ENCODE data around the gene RHOB. TPM values are rescaled to one million over a fixed set of nuclear protein-coding genes. Genes with fewer than 3 reads are reported as not detected.

RHOB gene
- total and polyA plus RNA-seq, 2 of the 13 experiments (the other 11 are each of a cell fraction or from before 2014, with no cell fraction given): 192 to 268 TPM

DNA sequence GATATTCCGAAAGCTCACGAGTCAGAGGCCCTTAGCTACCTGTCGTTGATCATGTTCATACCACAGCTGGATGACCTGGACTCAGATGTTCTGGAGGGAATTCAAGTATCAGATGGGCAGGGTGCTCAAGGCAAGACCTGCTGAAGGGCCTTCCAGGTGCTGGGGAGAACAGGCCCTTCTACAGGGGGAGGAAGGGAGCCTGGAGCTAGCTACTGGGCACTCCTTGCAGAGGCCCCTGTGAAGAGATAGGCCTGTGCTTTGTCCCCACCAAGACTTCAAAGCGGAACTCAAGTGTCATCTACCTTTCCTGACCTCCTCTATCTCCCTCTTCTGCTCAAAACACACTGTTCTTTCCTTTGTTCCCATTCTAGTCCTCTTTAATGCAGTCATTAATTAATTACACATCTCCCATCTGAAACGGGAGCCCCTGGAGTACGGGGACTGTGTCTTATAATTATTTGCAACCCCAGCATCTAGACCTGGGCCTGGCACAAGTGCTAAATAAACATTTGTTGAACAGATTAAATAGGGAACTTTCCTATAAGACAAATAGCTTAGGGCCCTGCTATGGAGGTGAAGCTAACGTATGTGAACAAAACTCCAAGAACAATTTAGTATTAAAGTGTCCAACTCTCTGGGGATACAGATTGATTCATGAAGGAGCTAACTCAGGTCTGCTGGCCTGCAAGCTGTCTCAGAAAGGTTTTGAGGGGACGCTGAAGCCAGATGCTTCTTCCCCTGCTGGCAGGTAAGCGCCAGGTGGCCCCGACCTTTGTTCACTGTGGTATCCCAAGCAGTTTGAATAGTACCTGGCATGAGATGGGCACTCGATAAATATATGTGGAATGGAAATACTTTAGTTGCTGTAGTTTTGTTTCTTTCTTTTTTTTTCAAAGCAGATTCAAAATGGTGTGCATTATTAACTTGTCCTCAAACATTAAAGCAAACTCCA lies 22.0 kb downstream of the RHOB start (continued):
- TF ChIP-seq, protein P1, sequence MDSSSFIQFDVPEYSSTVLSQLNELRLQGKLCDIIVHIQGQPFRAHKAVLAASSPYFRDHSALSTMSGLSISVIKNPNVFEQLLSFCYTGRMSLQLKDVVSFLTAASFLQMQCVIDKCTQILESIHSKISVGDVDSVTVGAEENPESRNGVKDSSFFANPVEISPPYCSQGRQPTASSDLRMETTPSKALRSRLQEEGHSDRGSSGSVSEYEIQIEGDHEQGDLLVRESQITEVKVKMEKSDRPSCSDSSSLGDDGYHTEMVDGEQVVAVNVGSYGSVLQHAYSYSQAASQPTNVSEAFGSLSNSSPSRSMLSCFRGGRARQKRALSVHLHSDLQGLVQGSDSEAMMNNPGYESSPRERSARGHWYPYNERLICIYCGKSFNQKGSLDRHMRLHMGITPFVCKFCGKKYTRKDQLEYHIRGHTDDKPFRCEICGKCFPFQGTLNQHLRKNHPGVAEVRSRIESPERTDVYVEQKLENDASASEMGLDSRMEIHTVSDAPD (CRISPR knock-in tag; IDR thresholded peaks at IDR 0.05): no peak
- TF ChIP-seq, protein P2, sequence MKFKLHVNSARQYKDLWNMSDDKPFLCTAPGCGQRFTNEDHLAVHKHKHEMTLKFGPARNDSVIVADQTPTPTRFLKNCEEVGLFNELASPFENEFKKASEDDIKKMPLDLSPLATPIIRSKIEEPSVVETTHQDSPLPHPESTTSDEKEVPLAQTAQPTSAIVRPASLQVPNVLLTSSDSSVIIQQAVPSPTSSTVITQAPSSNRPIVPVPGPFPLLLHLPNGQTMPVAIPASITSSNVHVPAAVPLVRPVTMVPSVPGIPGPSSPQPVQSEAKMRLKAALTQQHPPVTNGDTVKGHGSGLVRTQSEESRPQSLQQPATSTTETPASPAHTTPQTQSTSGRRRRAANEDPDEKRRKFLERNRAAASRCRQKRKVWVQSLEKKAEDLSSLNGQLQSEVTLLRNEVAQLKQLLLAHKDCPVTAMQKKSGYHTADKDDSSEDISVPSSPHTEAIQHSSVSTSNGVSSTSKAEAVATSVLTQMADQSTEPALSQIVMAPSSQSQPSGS (CRISPR knock-in tag; IDR thresholded peaks at IDR 0.05): no peak

DNA sequence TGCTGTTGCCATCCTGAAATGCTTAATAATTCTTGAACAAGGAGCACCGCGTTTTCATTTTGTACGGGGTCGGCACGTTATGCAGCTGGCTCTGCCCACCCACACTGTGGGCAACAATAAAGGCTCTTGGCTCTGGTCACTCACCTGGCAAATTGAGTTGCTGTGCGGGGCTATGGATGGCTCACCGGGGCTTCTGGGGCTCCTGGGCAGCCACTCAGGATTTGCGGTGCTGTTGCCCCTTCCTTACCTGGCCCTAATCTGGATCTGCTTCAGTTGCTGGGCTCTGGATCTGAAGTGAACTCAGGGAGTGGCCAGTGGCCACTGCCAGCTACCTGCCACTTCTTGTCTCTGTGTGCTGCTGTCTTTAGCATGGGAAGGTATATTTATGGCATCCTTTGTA lies 22.7 kb downstream of the RHOB start:
- in situ Hi-C loops (cut with HindIII; ENCODE audit: extremely low pct_ligation_motif_present, low pct_unique_long_range_greater_than_20kb): no loop called here
- Histone ChIP-seq H3K79me2 (ENCODE audit: insufficient read depth, low read length) (no peaks in the 10 kb centered on the region), H3K27ac (ENCODE audit: extremely low read length, insufficient read depth, low read length) (no peak overlapping the region), H3K36me3 (replicated peaks in 1 of 2; ENCODE audit: control insufficient read depth in 1 of 2, insufficient read depth in 2 of 2, low read length in 2 of 2) (no peaks in the 10 kb centered on the region), H4K20me1 (ENCODE audit: insufficient read depth, low read length) (no peaks in the 10 kb centered on the region), H3K9ac (ENCODE audit: insufficient read depth, low read depth, low read length) (no peak overlapping the region), H3K4me1 (ENCODE audit: insufficient read depth, low read length) (peaks cover 43% of the 10 kb centered on the region), H2AFZ (ENCODE audit: low read length) (no peak overlapping the region), H3K4me3 (replicated peaks in 1 of 3; ENCODE audit: insufficient read depth in 1 of 3, low read depth in 2 of 3, low read length in 3 of 3) (no peak overlapping the region), H3K27me3 (ENCODE audit: control insufficient read depth in 1 of 2, insufficient read depth in 2 of 2, low read length in 2 of 2) (peaks cover 3 to 15% of the 10 kb centered on the region in 2 experiments; a peak in 3 of 5 replicates), H3K9me3 (ENCODE audit: low read length) (no peaks in the 10 kb centered on the region), H3K4me2 (ENCODE audit: low read depth, low read length) (no peak overlapping the region)
- BruUV-seq (replicated peaks): no TSS peak
- intact Hi-C loops (cut with micrococcal nuclease; ENCODE audit: unreplicated experiment): no loop called here
- ATAC-seq: no peak
- CTCF ChIA-PET (ENCODE audit: low intra/inter-chr PET ratio, low total read pairs): no interaction called here
- DNase-seq (ENCODE audit: low spot score): no peak
- POLR2A ChIA-PET: interaction anchor here (1.7 to 3.7 kb wide), 3 partner anchors 18 to 116 kb away, joined by 5 to 32 read pairs (median 22); partner anchors contain the start of gene RHOB
- no peak for FAIRE-seq
- 82% methylated on average over 8 of the region's 8 CpGs for WGBS (ENCODE audit: low lambda C conversion rate)
- TF ChIP-seq, protein P3, sequence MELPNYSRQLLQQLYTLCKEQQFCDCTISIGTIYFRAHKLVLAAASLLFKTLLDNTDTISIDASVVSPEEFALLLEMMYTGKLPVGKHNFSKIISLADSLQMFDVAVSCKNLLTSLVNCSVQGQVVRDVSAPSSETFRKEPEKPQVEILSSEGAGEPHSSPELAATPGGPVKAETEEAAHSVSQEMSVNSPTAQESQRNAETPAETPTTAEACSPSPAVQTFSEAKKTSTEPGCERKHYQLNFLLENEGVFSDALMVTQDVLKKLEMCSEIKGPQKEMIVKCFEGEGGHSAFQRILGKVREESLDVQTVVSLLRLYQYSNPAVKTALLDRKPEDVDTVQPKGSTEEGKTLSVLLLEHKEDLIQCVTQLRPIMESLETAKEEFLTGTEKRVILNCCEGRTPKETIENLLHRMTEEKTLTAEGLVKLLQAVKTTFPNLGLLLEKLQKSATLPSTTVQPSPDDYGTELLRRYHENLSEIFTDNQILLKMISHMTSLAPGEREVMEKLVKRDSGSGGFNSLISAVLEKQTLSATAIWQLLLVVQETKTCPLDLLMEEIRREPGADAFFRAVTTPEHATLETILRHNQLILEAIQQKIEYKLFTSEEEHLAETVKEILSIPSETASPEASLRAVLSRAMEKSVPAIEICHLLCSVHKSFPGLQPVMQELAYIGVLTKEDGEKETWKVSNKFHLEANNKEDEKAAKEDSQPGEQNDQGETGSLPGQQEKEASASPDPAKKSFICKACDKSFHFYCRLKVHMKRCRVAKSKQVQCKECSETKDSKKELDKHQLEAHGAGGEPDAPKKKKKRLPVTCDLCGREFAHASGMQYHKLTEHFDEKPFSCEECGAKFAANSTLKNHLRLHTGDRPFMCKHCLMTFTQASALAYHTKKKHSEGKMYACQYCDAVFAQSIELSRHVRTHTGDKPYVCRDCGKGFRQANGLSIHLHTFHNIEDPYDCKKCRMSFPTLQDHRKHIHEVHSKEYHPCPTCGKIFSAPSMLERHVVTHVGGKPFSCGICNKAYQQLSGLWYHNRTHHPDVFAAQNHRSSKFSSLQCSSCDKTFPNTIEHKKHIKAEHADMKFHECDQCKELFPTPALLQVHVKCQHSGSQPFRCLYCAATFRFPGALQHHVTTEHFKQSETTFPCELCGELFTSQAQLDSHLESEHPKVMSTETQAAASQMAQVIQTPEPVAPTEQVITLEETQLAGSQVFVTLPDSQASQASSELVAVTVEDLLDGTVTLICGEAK (IDR thresholded peaks at IDR 0.05): no peak
- TF ChIP-seq, protein P3 (CRISPR knock-in tag; IDR thresholded peaks at IDR 0.05): no peak
- TF ChIP-seq ZNF17 (CRISPR knock-in tag; IDR thresholded peaks at IDR 0.05): no peak
- TF ChIP-seq ATF1 (CRISPR knock-in tag; IDR thresholded peaks at IDR 0.05): no peak
- TF ChIP-seq TCF7L2 (IDR thresholded peaks at IDR 0.05; ENCODE audit: low read depth, low read length): no peak
- TF ChIP-seq, protein P4, sequence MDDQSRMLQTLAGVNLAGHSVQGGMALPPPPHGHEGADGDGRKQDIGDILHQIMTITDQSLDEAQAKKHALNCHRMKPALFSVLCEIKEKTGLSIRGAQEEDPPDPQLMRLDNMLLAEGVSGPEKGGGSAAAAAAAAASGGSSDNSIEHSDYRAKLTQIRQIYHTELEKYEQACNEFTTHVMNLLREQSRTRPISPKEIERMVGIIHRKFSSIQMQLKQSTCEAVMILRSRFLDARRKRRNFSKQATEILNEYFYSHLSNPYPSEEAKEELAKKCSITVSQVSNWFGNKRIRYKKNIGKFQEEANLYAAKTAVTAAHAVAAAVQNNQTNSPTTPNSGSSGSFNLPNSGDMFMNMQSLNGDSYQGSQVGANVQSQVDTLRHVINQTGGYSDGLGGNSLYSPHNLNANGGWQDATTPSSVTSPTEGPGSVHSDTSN (CRISPR knock-in tag; IDR thresholded peaks at IDR 0.05; ENCODE audit: borderline replicate concordance): no peak
